CD14-positive monocyte (primary cell): Measurements from ENCODE around the gene AQP12B. TPM values are rescaled to one million over a fixed set of nuclear protein-coding genes. Genes with fewer than 3 reads are reported as not detected.

Experiments used
- DNase-seq, 3 donors: peaks; one replicate each; pipeline ENCODE4 v3.0.0-alpha.2; 2011 to 2022
- H2AFZ ChIP-seq: 2 replicates; pipeline ENCODE4 v1.6.0; 2012; ENCODE audit warnings: mild to moderate bottlenecking, low read depth, low read length, inconsistent platforms; ENCODE audit not compliant: insufficient read depth, poor library complexity, severe bottlenecking
- H3K27ac ChIP-seq, 2 donors: 1 replicate in 1 of 2; 2 replicates in 1 of 2; pipeline ENCODE4 v1.5.1; 2012 to 2013; ENCODE audit warnings: low read length in 2 of 2, control low read depth in 1 of 2, inconsistent platforms in 1 of 2, low read depth in 1 of 2, mild to moderate bottlenecking in 1 of 2
- H3K27me3 ChIP-seq, 2 donors: one replicate each; pipeline versions ENCODE4 v1.6.0 to v1.6.1; 2011 to 2013; ENCODE audit warnings: low read length in 2 of 2; ENCODE audit not compliant: control insufficient read depth in 2 of 2, insufficient read depth in 2 of 2
- H3K36me3 ChIP-seq, 2 donors: replicated peaks in 1 of 2; 1 replicate in 1 of 2; 2 replicates in 1 of 2; pipeline versions ENCODE4 v1.5.1 to v1.6.1; 2012 to 2013; ENCODE audit warnings: low read length in 2 of 2, control low read depth in 1 of 2, inconsistent platforms in 1 of 2, mild to moderate bottlenecking in 1 of 2; ENCODE audit not compliant: insufficient read depth in 2 of 2, control insufficient read depth in 1 of 2
- H3K4me1 ChIP-seq, 2 donors: 1 replicate in 1 of 2; 2 replicates in 1 of 2; pipeline versions ENCODE4 v1.5.1 to v1.6.1; 2012 to 2013; ENCODE audit warnings: low read length in 2 of 2, control low read depth in 1 of 2, inconsistent platforms in 1 of 2, mild to moderate bottlenecking in 1 of 2, moderate library complexity in 1 of 2; ENCODE audit not compliant: insufficient read depth in 2 of 2, control insufficient read depth in 1 of 2
- H3K4me2 ChIP-seq: replicated peaks from 2 replicates; pipeline ENCODE3; 2012; ENCODE audit warnings: low read length, moderate library complexity, mild to moderate bottlenecking; ENCODE audit not compliant: poor library complexity, severe bottlenecking; ENCODE audit errors: extremely low read depth
- H3K4me3 ChIP-seq, 3 experiments: fragments of 200-600 bp in 1 of 3; sonication (generic) in 1 of 3; replicated peaks in 1 of 3; 1 replicate in 2 of 3; 2 replicates in 1 of 3; pipeline ENCODE4 v1.5.1; 2011 to 2013; ENCODE audit warnings: low read length in 3 of 3, mild to moderate bottlenecking in 3 of 3, control low read depth in 2 of 3, low read depth in 2 of 3, inconsistent platforms in 1 of 3, moderate library complexity in 1 of 3
- H3K79me2 ChIP-seq: 2 replicates; pipeline ENCODE4 v1.6.0; 2012; ENCODE audit warnings: mild to moderate bottlenecking, control low read depth, inconsistent platforms, low read length, moderate library complexity; ENCODE audit not compliant: insufficient read depth
- H3K9ac ChIP-seq: 2 replicates; pipeline ENCODE4 v1.6.0; 2017; ENCODE audit warnings: low read length, mild to moderate bottlenecking; ENCODE audit not compliant: insufficient read depth, poor library complexity, severe bottlenecking
- H3K9me3 ChIP-seq, 2 donors: replicated peaks in 1 of 2; 1 replicate in 1 of 2; 2 replicates in 1 of 2; pipeline versions ENCODE4 v1.5.1 to v1.6.1; 2012 to 2013; ENCODE audit warnings: low read length in 2 of 2, control low read depth in 1 of 2; ENCODE audit not compliant: control insufficient read depth in 1 of 2, insufficient read depth in 1 of 2
- H4K20me1 ChIP-seq: 2 replicates; pipeline ENCODE4 v1.6.0; 2012; ENCODE audit warnings: mild to moderate bottlenecking, low read length, control low read depth, moderate library complexity; ENCODE audit not compliant: insufficient read depth
- H3K27ac Mint-ChIP-seq, 7 donors: one replicate each; pipeline ENCODE4 v1.8.0; 2020; ENCODE audit warnings: mild to moderate bottlenecking in 7 of 7, mixed read lengths in 7 of 7, moderate library complexity in 6 of 7, inconsistent platforms in 2 of 7
- H3K27me3 Mint-ChIP-seq, 3 donors: one replicate each; pipeline ENCODE4 v1.8.0; 2021 to 2022; ENCODE audit warnings: low read depth in 3 of 3, mild to moderate bottlenecking in 3 of 3, mixed read lengths in 3 of 3, moderate library complexity in 3 of 3, inconsistent platforms in 1 of 3
- H3K36me3 Mint-ChIP-seq, 2 donors: one replicate each; pipeline ENCODE4 v1.8.0; 2020; ENCODE audit warnings: mixed read lengths in 2 of 2, inconsistent platforms in 1 of 2, mild to moderate bottlenecking in 1 of 2
- H3K4me1 Mint-ChIP-seq: one replicate; pipeline ENCODE4 v1.8.0; 2020; ENCODE audit warnings: mild to moderate bottlenecking, mixed read lengths
- H3K4me3 Mint-ChIP-seq, 2 donors: one replicate each; pipeline ENCODE4 v1.8.0; 2020; ENCODE audit warnings: mild to moderate bottlenecking in 2 of 2, mixed read lengths in 2 of 2, moderate library complexity in 1 of 2
- H3K9me3 Mint-ChIP-seq, 7 donors: one replicate each; pipeline ENCODE4 v1.8.0; 2020 to 2022; ENCODE audit warnings: mixed read lengths in 7 of 7, mild to moderate bottlenecking in 6 of 7, moderate library complexity in 6 of 7, inconsistent platforms in 2 of 7
- WGBS: methylation state at CpG from one replicate; pipeline ENCODE4 v1.1.5; 2013; ENCODE audit warnings: missing lambda C conversion rate; ENCODE audit not compliant: insufficient coverage; 5-methylcytosine and 5-hydroxymethylcytosine counted together
- intact Hi-C, 2 donors: fragments of 100-400 bp; cut with micrococcal nuclease; formaldehyde crosslinking; loops; one replicate each; pipeline versions ENCODE4 v1.15.0 to v1.15.1; 2023
- polyA plus RNA-seq, 3 donors: library from polyadenylated mRNA; depleted of rRNA in 1 of 3; unstranded in 2 of 3; stranded (reverse) in 1 of 3; fragments of 300-500 nt in 2 of 3; fragments of >200 nt in 1 of 3; fragmentation: Illumina TruSeq in 2 of 3; gene quantifications; 1 replicate in 2 of 3; 2 replicates in 1 of 3; pipeline ENCODE4 v1.2.3, GENCODE V29; 2012 to 2021
- TF ChIP-seq, protein P1 (sequence below): fragments of 200-600 bp; IDR thresholded peaks from one replicate; pipeline ENCODE4 v1.8.0; 2022; ENCODE audit warnings: antibody characterized with exemption, mild to moderate bottlenecking

The AQP12B gene
- polyA plus RNA-seq, 3 donors = not detected

DNA sequence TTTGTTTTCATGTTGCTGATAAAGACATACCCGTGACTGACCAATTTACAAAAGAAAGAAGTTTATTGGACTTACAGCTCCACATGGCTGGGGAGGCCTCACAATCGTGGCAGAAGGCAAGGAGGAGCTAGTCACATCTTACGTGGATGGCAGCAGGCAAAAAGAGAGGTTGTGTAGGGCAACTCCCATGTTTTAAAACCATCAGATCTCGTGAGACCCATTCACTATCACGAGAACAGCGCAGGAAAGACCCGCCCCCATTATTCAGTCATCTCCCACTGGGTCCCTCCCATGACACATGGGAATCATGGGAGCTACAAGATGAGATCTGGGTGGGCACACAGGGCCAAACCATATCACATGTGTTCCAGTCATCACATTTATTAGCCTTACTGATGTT lies 25.8 kb upstream of the AQP12B start:
- Mint-ChIP-seq H3K4me3 (no peak overlapping the region), H3K9me3 (no peaks in the 10 kb centered on the region), H3K27me3 (peaks cover 1 to 9% (median 2%) of the 10 kb centered on the region in 3 donors), H3K36me3 (no peaks in the 10 kb centered on the region), H3K27ac (peak overlapping the region in 1 of 7 donors; percentile 23), H3K4me1 (peaks cover 21% of the 10 kb centered on the region)
- DNase-seq = no peak
- Histone ChIP-seq H3K9me3 (no peaks in the 10 kb centered on the region), H3K27me3 (no peaks in the 10 kb centered on the region), H3K27ac (no peak overlapping the region), H3K36me3 (no peaks in the 10 kb centered on the region), H2AFZ (no peak overlapping the region), H3K9ac (no peak overlapping the region), H4K20me1 (no peaks in the 10 kb centered on the region), H3K79me2 (no peaks in the 10 kb centered on the region), H3K4me2 (no peak overlapping the region), H3K4me3 (no peak overlapping the region), H3K4me1 (peaks cover 14 to 17% of the 10 kb centered on the region in 2 donors)
- TF ChIP-seq, protein P1, sequence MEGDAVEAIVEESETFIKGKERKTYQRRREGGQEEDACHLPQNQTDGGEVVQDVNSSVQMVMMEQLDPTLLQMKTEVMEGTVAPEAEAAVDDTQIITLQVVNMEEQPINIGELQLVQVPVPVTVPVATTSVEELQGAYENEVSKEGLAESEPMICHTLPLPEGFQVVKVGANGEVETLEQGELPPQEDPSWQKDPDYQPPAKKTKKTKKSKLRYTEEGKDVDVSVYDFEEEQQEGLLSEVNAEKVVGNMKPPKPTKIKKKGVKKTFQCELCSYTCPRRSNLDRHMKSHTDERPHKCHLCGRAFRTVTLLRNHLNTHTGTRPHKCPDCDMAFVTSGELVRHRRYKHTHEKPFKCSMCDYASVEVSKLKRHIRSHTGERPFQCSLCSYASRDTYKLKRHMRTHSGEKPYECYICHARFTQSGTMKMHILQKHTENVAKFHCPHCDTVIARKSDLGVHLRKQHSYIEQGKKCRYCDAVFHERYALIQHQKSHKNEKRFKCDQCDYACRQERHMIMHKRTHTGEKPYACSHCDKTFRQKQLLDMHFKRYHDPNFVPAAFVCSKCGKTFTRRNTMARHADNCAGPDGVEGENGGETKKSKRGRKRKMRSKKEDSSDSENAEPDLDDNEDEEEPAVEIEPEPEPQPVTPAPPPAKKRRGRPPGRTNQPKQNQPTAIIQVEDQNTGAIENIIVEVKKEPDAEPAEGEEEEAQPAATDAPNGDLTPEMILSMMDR = no peak
- intact Hi-C loops = no loop called here
- WGBS = 95% methylated on average over 3 of the region's 7 CpGs

DNA sequence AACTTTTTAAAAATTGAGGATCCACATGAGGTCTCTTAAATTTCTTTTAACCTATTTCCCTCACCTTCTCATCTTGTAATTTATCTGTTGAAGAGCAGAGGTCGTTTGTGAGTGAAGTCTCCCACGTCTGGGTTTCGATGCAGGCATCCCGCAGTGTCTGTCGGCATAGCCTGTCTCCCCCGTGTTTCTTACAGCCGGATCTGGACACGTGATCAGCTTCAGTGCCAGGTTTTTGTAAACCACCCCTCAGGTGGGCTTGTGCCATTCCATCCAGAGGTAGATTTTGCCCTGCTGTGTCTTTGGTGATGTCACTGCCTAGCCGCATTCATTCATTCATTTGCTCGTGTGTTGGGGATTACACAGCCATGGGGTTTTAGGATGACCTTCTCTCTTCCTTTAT lies 25.1 kb upstream of the AQP12B start:
- Histone ChIP-seq H3K27ac (no peak overlapping the region), H3K4me2 (no peak overlapping the region), H3K4me1 (peaks cover 14 to 17% of the 10 kb centered on the region in 2 donors), H3K36me3 (no peaks in the 10 kb centered on the region), H3K9ac (no peak overlapping the region), H4K20me1 (no peaks in the 10 kb centered on the region), H3K27me3 (no peaks in the 10 kb centered on the region), H3K4me3 (no peak overlapping the region), H3K9me3 (no peaks in the 10 kb centered on the region), H2AFZ (no peak overlapping the region), H3K79me2 (no peaks in the 10 kb centered on the region)
- Mint-ChIP-seq H3K4me3 (no peak overlapping the region), H3K4me1 (peaks cover 21% of the 10 kb centered on the region), H3K27ac (peak overlapping the region in 1 of 7 donors; percentile 5), H3K27me3 (peaks cover 1 to 7% (median 2%) of the 10 kb centered on the region in 3 donors), H3K9me3 (no peaks in the 10 kb centered on the region), H3K36me3 (no peaks in the 10 kb centered on the region)
- no peak for DNase-seq
- 95% methylated on average over 6 of the region's 10 CpGs for WGBS
- TF ChIP-seq, protein P1 = no peak
- intact Hi-C loops = no loop called here
